Suprapubic skin (tissue), 3 donors: ENCODE data around the gene AP1S3.

Experiments used
- EP300 ChIP-seq: sonication (generic); formaldehyde crosslinking; IDR thresholded peaks from one replicate; pipeline ENCODE4 v1.6.1; 2017; ENCODE audit warnings: antibody characterized with exemption
- POLR2A ChIP-seq, 2 donors: fragments of 450-650 bp; IDR thresholded peaks; one replicate each; pipeline ENCODE4 v1.6.1; 2017; ENCODE audit warnings: antibody characterized with exemption in 2 of 2, mild to moderate bottlenecking in 2 of 2, moderate library complexity in 2 of 2
- TF ChIP-seq, protein P1 (sequence below), 2 donors: fragments of 200-600 bp in 1 of 2; fragments of 450-650 bp in 1 of 2; sonication (generic) in 1 of 2; IDR thresholded peaks; one replicate each; pipeline ENCODE4 v1.5.1; 2016 to 2019; ENCODE audit warnings: antibody characterized with exemption in 2 of 2, mild to moderate bottlenecking in 1 of 2, moderate library complexity in 1 of 2

DNA sequence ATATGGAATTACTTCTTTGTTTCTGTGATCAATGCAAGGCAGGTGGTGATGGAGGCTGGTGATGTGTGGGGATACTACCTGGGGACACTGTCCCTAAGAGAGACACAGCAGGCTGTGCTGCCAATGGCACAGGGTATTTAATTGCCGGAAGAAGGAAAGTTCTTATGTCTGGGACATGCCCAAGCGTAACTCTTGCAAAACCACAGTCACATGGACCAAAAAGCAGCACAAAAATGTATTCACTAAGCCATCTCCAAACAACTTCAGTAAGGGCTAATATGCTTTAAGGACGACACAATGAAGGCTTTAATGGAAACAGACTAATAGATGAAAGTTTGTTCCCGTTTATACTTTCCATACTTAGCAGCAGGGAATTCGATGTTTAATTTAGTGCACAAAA, 49.7 kb upstream of the AP1S3 start:
- TF ChIP-seq, protein P1, sequence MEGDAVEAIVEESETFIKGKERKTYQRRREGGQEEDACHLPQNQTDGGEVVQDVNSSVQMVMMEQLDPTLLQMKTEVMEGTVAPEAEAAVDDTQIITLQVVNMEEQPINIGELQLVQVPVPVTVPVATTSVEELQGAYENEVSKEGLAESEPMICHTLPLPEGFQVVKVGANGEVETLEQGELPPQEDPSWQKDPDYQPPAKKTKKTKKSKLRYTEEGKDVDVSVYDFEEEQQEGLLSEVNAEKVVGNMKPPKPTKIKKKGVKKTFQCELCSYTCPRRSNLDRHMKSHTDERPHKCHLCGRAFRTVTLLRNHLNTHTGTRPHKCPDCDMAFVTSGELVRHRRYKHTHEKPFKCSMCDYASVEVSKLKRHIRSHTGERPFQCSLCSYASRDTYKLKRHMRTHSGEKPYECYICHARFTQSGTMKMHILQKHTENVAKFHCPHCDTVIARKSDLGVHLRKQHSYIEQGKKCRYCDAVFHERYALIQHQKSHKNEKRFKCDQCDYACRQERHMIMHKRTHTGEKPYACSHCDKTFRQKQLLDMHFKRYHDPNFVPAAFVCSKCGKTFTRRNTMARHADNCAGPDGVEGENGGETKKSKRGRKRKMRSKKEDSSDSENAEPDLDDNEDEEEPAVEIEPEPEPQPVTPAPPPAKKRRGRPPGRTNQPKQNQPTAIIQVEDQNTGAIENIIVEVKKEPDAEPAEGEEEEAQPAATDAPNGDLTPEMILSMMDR (IDR thresholded peaks at IDR 0.05): no peak
- TF ChIP-seq POLR2A (IDR thresholded peaks at IDR 0.05) (no peak), EP300 (no peak)
